HepG2 (cell line): ENCODE results near the gene FXR2. TPM values are rescaled to one million over a fixed set of nuclear protein-coding genes. Genes with fewer than 3 reads are reported as not detected.

Experiments used
- ATAC-seq: fragments of 200-7000 bp; cut with Tn5 transposase; 3 replicates; pipeline ENCODE4 v1.9.1; 2020; ENCODE audit warnings: mild to moderate bottlenecking, moderate library complexity
- BruUV-seq: library from RNA; stranded (reverse); fragments of 400-500 nt; replicated peaks from 2 replicates; lab custom pipeline; 2021; lab: Mats Ljungman, UMichigan
- CTCF ChIA-PET: fragments of 300-600 bp; formaldehyde crosslinking; extraction: SDS; loops from one replicate; lab custom pipeline; 2021; ENCODE audit warnings: low total read pairs, inconsistent platforms, low intra/inter-chr PET ratio; lab: Yijun Ruan, JAX
- POLR2A ChIA-PET: fragments of 350-600 bp; sonication (Branson Sonifier 250); formaldehyde crosslinking; loops from one replicate; lab custom pipeline; 2020; ENCODE audit warnings: antibody characterized with exemption, inconsistent platforms; lab: Yijun Ruan, JAX
- DNase-seq: peaks from one replicate; pipeline ENCODE4 v3.0.0-alpha.2; 2015; ENCODE audit warnings: low spot score
- FAIRE-seq: peaks from 3 replicates; lab custom pipeline; 2011; peaks lifted over from hg19 to GRCh38; lab: Jason Lieb, UNC
- H2AFZ ChIP-seq: one replicate; pipeline ENCODE4 v1.6.1; 2011; ENCODE audit warnings: low read length, inconsistent platforms
- H3K27ac ChIP-seq: fragments of 300-600 bp; 3 replicates; pipeline ENCODE4 v1.8.0; 2011; ENCODE audit warnings: mixed run types, mild to moderate bottlenecking, mixed read lengths, low read length, inconsistent platforms; ENCODE audit not compliant: insufficient read depth; ENCODE audit errors: extremely low read length
- H3K27me3 ChIP-seq, 2 experiments: fragments of 200-600 bp in 1 of 2; 2 replicates in 1 of 2; 3 replicates in 1 of 2; pipeline versions ENCODE4 v1.6.0 to v1.8.0; 2011; ENCODE audit warnings: low read length in 2 of 2, mild to moderate bottlenecking in 2 of 2, moderate library complexity in 2 of 2, inconsistent platforms in 1 of 2; ENCODE audit not compliant: insufficient read depth in 2 of 2, control insufficient read depth in 1 of 2
- H3K36me3 ChIP-seq, 2 experiments: fragments of 200-600 bp in 1 of 2; replicated peaks in 1 of 2; 2 replicates in 1 of 2; 3 replicates in 1 of 2; pipeline versions ENCODE4 v1.5.1 to v1.8.0; 2011; ENCODE audit warnings: low read length in 2 of 2, inconsistent platforms in 1 of 2; ENCODE audit not compliant: insufficient read depth in 2 of 2, control insufficient read depth in 1 of 2
- H3K4me1 ChIP-seq: 2 replicates; pipeline ENCODE4 v1.5.1; 2012; ENCODE audit warnings: low read length, inconsistent platforms; ENCODE audit not compliant: insufficient read depth
- H3K4me2 ChIP-seq: 2 replicates; pipeline ENCODE4 v1.6.0; 2011; ENCODE audit warnings: low read depth, low read length, inconsistent platforms
- H3K4me3 ChIP-seq, 3 experiments: fragments of 200-600 bp in 1 of 3; sonication (generic), shearing (Covaris generic) in 1 of 3; replicated peaks in 1 of 3; 2 replicates each; pipeline ENCODE4 v1.5.1; 2011 to 2016; ENCODE audit warnings: low read length in 3 of 3, inconsistent platforms in 2 of 3, low read depth in 2 of 3, mild to moderate bottlenecking in 2 of 3, control low read depth in 1 of 3, mixed read lengths in 1 of 3; ENCODE audit not compliant: insufficient read depth in 1 of 3
- H3K79me2 ChIP-seq: one replicate; pipeline ENCODE4 v1.6.1; 2011; ENCODE audit warnings: low read length, inconsistent platforms; ENCODE audit not compliant: insufficient read depth
- H3K9ac ChIP-seq: 2 replicates; pipeline ENCODE4 v1.6.0; 2011; ENCODE audit warnings: mild to moderate bottlenecking, low read depth, low read length, inconsistent platforms; ENCODE audit not compliant: insufficient read depth
- H3K9me3 ChIP-seq: 2 replicates; pipeline ENCODE4 v1.5.1; 2012; ENCODE audit warnings: mild to moderate bottlenecking, low read length
- H4K20me1 ChIP-seq: 2 replicates; pipeline ENCODE4 v1.6.0; 2011; ENCODE audit warnings: inconsistent platforms, mild to moderate bottlenecking, low read length, moderate library complexity; ENCODE audit not compliant: insufficient read depth
- AGO2 ChIP-seq: fragments of 200-400 bp; formaldehyde crosslinking; optimal IDR thresholded peaks from 2 replicates; pipeline ENCODE3; 2017; ENCODE audit warnings: mild to moderate bottlenecking, low read depth, low read length, moderate library complexity
- HCFC1 ChIP-seq: fragments of 150-350 bp; IDR thresholded peaks from 2 replicates; pipeline ENCODE4 v1.6.1; 2014; ENCODE audit warnings: low read depth, low read length
- MAF1 ChIP-seq: sonication (generic); formaldehyde crosslinking; IDR thresholded peaks from 2 replicates; pipeline ENCODE4 v1.5.0; 2020; ENCODE audit warnings: missing genetic modification reagents, borderline replicate concordance
- MEF2D ChIP-seq: sonication (generic); formaldehyde crosslinking; IDR thresholded peaks from 2 replicates; pipeline ENCODE4 v1.5.1; 2020; ENCODE audit warnings: mild to moderate bottlenecking, missing genetic modification reagents
- POLR2AphosphoS5 ChIP-seq: IDR thresholded peaks from 2 replicates; pipeline ENCODE4 v1.6.1; 2012; ENCODE audit warnings: low read depth, low read length
- POLR2G ChIP-seq: fragments of 200-400 bp; formaldehyde crosslinking; IDR thresholded peaks from 2 replicates; pipeline ENCODE4 v1.6.1; 2018; ENCODE audit warnings: mild to moderate bottlenecking, low read depth, low read length, moderate library complexity
- TIGD3 ChIP-seq: sonication (generic); formaldehyde crosslinking; IDR thresholded peaks from 2 replicates; pipeline ENCODE4 v1.5.1; 2020; ENCODE audit warnings: mild to moderate bottlenecking, missing genetic modification reagents, borderline replicate concordance
- TMF1 ChIP-seq: sonication (generic); formaldehyde crosslinking; IDR thresholded peaks from 2 replicates; pipeline ENCODE4 v1.8.1; 2022; ENCODE audit warnings: low read depth, missing genetic modification reagents
- ZFY ChIP-seq: sonication (generic); formaldehyde crosslinking; IDR thresholded peaks from 2 replicates; pipeline ENCODE4 v1.4.0; 2020; ENCODE audit warnings: missing genetic modification reagents
- ZNF740 ChIP-seq: sonication (generic); formaldehyde crosslinking; IDR thresholded peaks from 2 replicates; pipeline ENCODE4 v1.4.0; 2020; ENCODE audit warnings: missing genetic modification reagents
- WGBS: methylation state at CpG from one replicate; pipeline ENCODE4 v1.1.6; 2017; ENCODE audit warnings: low lambda C conversion rate; 5-methylcytosine and 5-hydroxymethylcytosine counted together
- in situ Hi-C: cut with HindIII; loops from 2 replicates; pipeline ENCODE4 v1.10.0; 2017; ENCODE audit warnings: low pct_unique_long_range_greater_than_20kb; ENCODE audit not compliant: extremely low pct_ligation_motif_present
- intact Hi-C: fragments of 100-400 bp; cut with micrococcal nuclease; formaldehyde crosslinking; loops from one replicate; pipeline ENCODE4 v1.10.0; 2022; ENCODE audit not compliant: unreplicated experiment
- polyA plus RNA-seq, 8 experiments: library from polyadenylated mRNA; depleted of rRNA in 3 of 8; stranded (reverse) in 7 of 8; unstranded in 1 of 8; fragments of >200 nt; fragmentation: Illumina TruSeq in 4 of 8; extraction: Trizol in 4 of 8; gene quantifications; 2 replicates each; pipeline versions ENCODE4 v1.2.1 to v1.2.3, GENCODE V29; 2011 to 2016; ENCODE audit warnings: low read depth in 4 of 8, missing spikeins in 1 of 8, mixed read lengths in 1 of 8; ENCODE audit not compliant: insufficient read depth in 1 of 8
- total RNA-seq, 5 experiments: library from RNA; depleted of rRNA; stranded (reverse); fragments of >200 nt; fragmentation: Illumina TruSeq; extraction: Trizol; gene quantifications; 2 replicates each; pipeline ENCODE4 v1.2.3, GENCODE V29; 2016; ENCODE audit warnings: low read depth in 1 of 5

The FXR2 gene
- total and polyA plus RNA-seq, 2 of the 13 experiments (the other 11 are each of a cell fraction or from before 2014, with no cell fraction given): 20.9 to 24.4 TPM

- peak within 1 kb of the TSS; percentile 13 for H3K27ac ChIP-seq
- H3K9ac ChIP-seq: no peak within 1 kb of the TSS
- 95% methylated on average over 22 of the region's 24 CpGs for WGBS
- no peak within 1 kb of the TSS for H3K4me2 ChIP-seq
- in situ Hi-C loops (loop anchor here (5.0 kb wide), 1 partner anchor 97 kb away; the partner anchor contains the start of genes TP53 and WRAP53), intact Hi-C loops (no loop called here)
- H3K27me3 ChIP-seq: no peaks in the 10 kb centered on the region
- DNase-seq (no peak), ATAC-seq (no peak), FAIRE-seq (no peak)
- no TSS peak for BruUV-seq
- peaks cover 27 to 59% of the 10 kb centered on the region in 2 experiments for H3K36me3 ChIP-seq
- peaks cover 6% of the 10 kb centered on the region for H3K4me1 ChIP-seq
- H2AFZ ChIP-seq: no peak within 1 kb of the TSS
- no peaks in the 10 kb centered on the region for H3K9me3 ChIP-seq
- H3K4me3 ChIP-seq: no peak within 1 kb of the TSS
- CTCF ChIA-PET: no interaction called here
- TF ChIP-seq POLR2G (peak; percentile 13; the same call in 1 of the 2 replicates), TIGD3 (CRISPR knock-in tag) (no peak), MAF1 (CRISPR knock-in tag) (no peak), ZNF740 (CRISPR knock-in tag) (peak; percentile 64; the same call in 1 of the 2 replicates), AGO2 (peak; percentile 0), MEF2D (CRISPR knock-in tag) (no peak), TMF1 (CRISPR knock-in tag) (no peak), ZFY (CRISPR knock-in tag) (no peak), HCFC1 (no peak), POLR2AphosphoS5 (0 out of 2 replicates have a peak, but pooled peaks have one; percentile 10)
- no peaks in the 10 kb centered on the region for H4K20me1 ChIP-seq
- POLR2A ChIA-PET: interaction anchor here (1.7 kb wide), 1 partner anchor 97 kb away, joined by 5 read pairs; the partner anchor contains the start of gene TP53
- H3K79me2 ChIP-seq: peaks cover 1% of the 10 kb centered on the region
These were observed 24.6 kb downstream of the FXR2 start, which contains the start of gene SOX15 for GRCh38 chr17:7589891-7590691. Gene SOX15 (minus strand): TSS chr17:7590094. CDS start chr17:7589676, 418 bp downstream.
